SK-MEL-5 (cell line): Measurements from ENCODE around the gene FAS. TPM values are rescaled to one million over a fixed set of nuclear protein-coding genes. Genes with fewer than 3 reads are reported as not detected.

ENCODE experiments used
- DNase-seq: peaks from one replicate; pipeline ENCODE4 v3.0.0-alpha.2; 2016; ENCODE audit warnings: low read depth, low spot score
- in situ Hi-C: cut with HindIII; loops from 2 replicates; pipeline ENCODE4 v1.10.0; 2016; ENCODE audit warnings: low sequenced_read_pairs, high pct_unique_total_duplicates, low pct_unique_long_range_greater_than_20kb
- total RNA-seq: library from RNA; depleted of rRNA; stranded (reverse); fragments of >200 nt; shearing (Covaris generic); gene quantifications from 2 replicates; pipeline ENCODE4 v1.2.3, GENCODE V29; 2014

Gene FAS
- total RNA-seq, 1 experiment from 2014 or later: 7.3 TPM

GRCh38 chr10:88986549-88987242 lies 3.9 kb upstream of the FAS start:
- DNase-seq: peak; percentile 57
- in situ Hi-C loops: no loop called here

GRCh38 chr10:88987243-88987725 lies 3.3 kb upstream of the FAS start:
- no peak for DNase-seq
- in situ Hi-C loops: no loop called here

GRCh38 chr10:88987840-88988239 lies 2.8 kb upstream of the FAS start:
- in situ Hi-C loops: no loop called here
- DNase-seq: no peak

GRCh38 chr10:88989423-88989822 lies 1.2 kb upstream of the FAS start:
- DNase-seq: no peak
- in situ Hi-C loops: no loop called here

- no peak for DNase-seq
- in situ Hi-C loops: no loop called here
Measured at GRCh38 chr10:88989824-88990383, 694 bp upstream of the FAS start.

- in situ Hi-C loops: no loop called here
- DNase-seq: peak; percentile 60
Measured at GRCh38 chr10:88991161-88991898, 732 bp downstream of the FAS start.

- in situ Hi-C loops: no loop called here
- no peak for DNase-seq
Measured at GRCh38 chr10:88991899-88992320, 1.3 kb downstream of the FAS start.

- no peak for DNase-seq
Measured at GRCh38 chr10:88992921-88993524, 2.4 kb downstream of the FAS start.

GRCh38 chr10:88994019-88994418 lies 3.4 kb downstream of the FAS start:
- DNase-seq: no peak
- in situ Hi-C loops: no loop called here

More at GRCh38 chr10:88992921-88993524, 2.4 kb downstream of the FAS start:
- in situ Hi-C loops: no loop called here

GRCh38 chr10:88995156-88995876 lies 4.7 kb downstream of the FAS start:
- in situ Hi-C loops: no loop called here

GRCh38 chr10:88996927-88997326 lies 6.3 kb downstream of the FAS start:
- DNase-seq: no peak
- in situ Hi-C loops: no loop called here

More at GRCh38 chr10:88995156-88995876, 4.7 kb downstream of the FAS start:
- DNase-seq: no peak

- DNase-seq: peak; percentile 27
- in situ Hi-C loops: no loop called here
Measured at GRCh38 chr10:88999625-89000024, 9.0 kb downstream of the FAS start.

- in situ Hi-C loops: no loop called here
- DNase-seq: no peak
Measured at GRCh38 chr10:89001024-89001728, 10.6 kb downstream of the FAS start.

- in situ Hi-C loops: no loop called here
- no peak for DNase-seq
Measured at GRCh38 chr10:89001729-89002072, 11.1 kb downstream of the FAS start.

GRCh38 chr10:89002226-89002978 lies 11.8 kb downstream of the FAS start:
- no peak for DNase-seq
- in situ Hi-C loops: no loop called here

- in situ Hi-C loops: no loop called here
- peak; percentile 6 for DNase-seq
Measured at GRCh38 chr10:89003344-89003743, 12.7 kb downstream of the FAS start.
